GM23338 (cell line): Measurements from ENCODE around the gene TSPO2. TPM values are rescaled to one million over a fixed set of nuclear protein-coding genes. Genes with fewer than 3 reads are reported as not detected.

Source experiments
- ATAC-seq: fragments of 200-7000 bp; cut with Tn5 transposase; 3 replicates; pipeline ENCODE4 v1.9.1; 2020
- DNase-seq: peaks from one replicate; pipeline ENCODE4 v3.0.0-alpha.2; 2015; ENCODE audit warnings: low spot score
- H2AFZ ChIP-seq: fragments of 200-600 bp; sonication (generic); 2 replicates; pipeline ENCODE4 v1.8.0; 2016; ENCODE audit warnings: antibody characterized with exemption, mild to moderate bottlenecking, moderate library complexity
- H3F3A ChIP-seq: fragments of 200-600 bp; sonication (generic); replicated peaks from 2 replicates; pipeline ENCODE4 v1.8.0; 2017; ENCODE audit warnings: antibody characterized with exemption, mixed run types, low read depth
- H3K27ac ChIP-seq: fragments of 200-600 bp; sonication (generic); 2 replicates; pipeline ENCODE4 v1.6.1; 2016; ENCODE audit warnings: low read depth
- H3K27me3 ChIP-seq: fragments of 200-600 bp; sonication (generic); 2 replicates; pipeline ENCODE4 v1.8.0; 2016; ENCODE audit warnings: mild to moderate bottlenecking, mixed run types, moderate library complexity; ENCODE audit not compliant: insufficient read depth
- H3K36me3 ChIP-seq: fragments of 200-600 bp; sonication (generic); 2 replicates; pipeline ENCODE4 v1.8.0; 2016; ENCODE audit warnings: mild to moderate bottlenecking; ENCODE audit not compliant: insufficient read depth
- H3K4me1 ChIP-seq: fragments of 200-600 bp; sonication (generic); 2 replicates; pipeline ENCODE4 v1.8.0; 2016; ENCODE audit warnings: mild to moderate bottlenecking, moderate library complexity; ENCODE audit not compliant: insufficient read depth
- H3K4me2 ChIP-seq: fragments of 200-600 bp; sonication (generic); 2 replicates; pipeline ENCODE4 v1.7.1; 2017; ENCODE audit warnings: mixed run types
- H3K4me3 ChIP-seq: fragments of 200-600 bp; sonication (generic); 2 replicates; pipeline ENCODE4 v1.6.1; 2016; ENCODE audit warnings: mixed run types
- H3K79me2 ChIP-seq: fragments of 200-600 bp; sonication (generic); replicated peaks from 2 replicates; pipeline ENCODE4 v1.8.0; 2017; ENCODE audit warnings: mild to moderate bottlenecking; ENCODE audit not compliant: insufficient read depth
- H3K9me2 ChIP-seq: fragments of 200-600 bp; sonication (generic); 2 replicates; pipeline ENCODE4 v1.8.0; 2017; ENCODE audit not compliant: insufficient read depth
- H4K20me1 ChIP-seq: fragments of 200-600 bp; sonication (generic); replicated peaks from 2 replicates; pipeline ENCODE4 v1.8.0; 2017; ENCODE audit warnings: mild to moderate bottlenecking; ENCODE audit not compliant: insufficient read depth
- H3K27ac Mint-ChIP-seq: 2 replicates; pipeline ENCODE4 v1.8.0; 2020; ENCODE audit warnings: inconsistent platforms, mild to moderate bottlenecking, moderate library complexity, mixed read lengths
- H3K27me3 Mint-ChIP-seq: 3 replicates; pipeline ENCODE4 v1.8.0; 2022; ENCODE audit warnings: low read depth, mild to moderate bottlenecking, moderate library complexity, mixed read lengths, inconsistent platforms; ENCODE audit not compliant: insufficient read depth, poor library complexity
- H3K36me3 Mint-ChIP-seq: 3 replicates; pipeline ENCODE4 v1.8.0; 2021; ENCODE audit warnings: low read depth, mild to moderate bottlenecking, inconsistent platforms, moderate library complexity, mixed read lengths
- H3K4me1 Mint-ChIP-seq: 3 replicates; pipeline ENCODE4 v1.8.0; 2020; ENCODE audit warnings: mild to moderate bottlenecking, inconsistent platforms, mixed read lengths
- H3K4me3 Mint-ChIP-seq: 3 replicates; pipeline ENCODE4 v1.8.0; 2021; ENCODE audit warnings: moderate library complexity, mild to moderate bottlenecking, inconsistent platforms, mixed read lengths
- H3K9me3 Mint-ChIP-seq: 3 replicates; pipeline ENCODE4 v1.8.0; 2020; ENCODE audit warnings: moderate library complexity, mild to moderate bottlenecking, inconsistent platforms, mixed read lengths
- EZH2 ChIP-seq: fragments of 200-600 bp; sonication (generic); IDR thresholded peaks from one replicate; pipeline ENCODE4 v1.8.0; 2017; ENCODE audit warnings: antibody characterized with exemption, mild to moderate bottlenecking, low read depth; ENCODE audit not compliant: unreplicated experiment
- NANOG ChIP-seq: IDR thresholded peaks from 2 replicates; pipeline ENCODE4 v1.6.1; 2016; ENCODE audit warnings: antibody characterized with exemption, borderline replicate concordance
- POLR2AphosphoS5 ChIP-seq: IDR thresholded peaks from 2 replicates; pipeline ENCODE4 v1.6.1; 2016; ENCODE audit warnings: antibody characterized with exemption, low read depth
- STAT1 ChIP-seq: IDR thresholded peaks from one replicate; pipeline ENCODE4 v1.6.1; 2016; ENCODE audit warnings: antibody characterized with exemption; ENCODE audit not compliant: unreplicated experiment
- ZNF114 ChIP-seq: fragments of 250-450 bp; sonication (Bioruptor Pico); IDR thresholded peaks from 2 replicates; pipeline ENCODE4 v1.5.0; 2020; ENCODE audit warnings: mild to moderate bottlenecking, moderate library complexity
- ZNF331 ChIP-seq: fragments of 250-450 bp; sonication (Bioruptor Pico); IDR thresholded peaks from 2 replicates; pipeline ENCODE4 v1.5.0; 2020; ENCODE audit warnings: low read depth, mild to moderate bottlenecking, moderate library complexity
- polyA plus RNA-seq: library from polyadenylated mRNA; unstranded; fragments of >200 nt; fragmentation: Nextera tagmentation; extraction: Ambion mirVana; gene quantifications from 2 replicates; pipeline ENCODE4 v1.2.1, GENCODE V29; 2016
- total RNA-seq: library from RNA; depleted of rRNA; stranded (reverse); fragments of >200 nt; shearing (Covaris generic); gene quantifications from 2 replicates; pipeline ENCODE4 v1.2.3, GENCODE V29; 2014
- TF ChIP-seq, protein P1 (sequence below): IDR thresholded peaks from one replicate; pipeline ENCODE4 v1.6.1; 2018; ENCODE audit warnings: antibody characterized with exemption; ENCODE audit not compliant: unreplicated experiment
- TF ChIP-seq, protein P2 (sequence below), 2 experiments: fragments of 200-600 bp in 1 of 2; sonication (generic) in 1 of 2; conservative IDR thresholded peaks; 2 replicates each; pipeline versions ENCODE4 v1.5.1 to v1.6.1; 2016 to 2017; ENCODE audit warnings: antibody characterized with exemption in 2 of 2, low read depth in 2 of 2, mild to moderate bottlenecking in 2 of 2, moderate library complexity in 1 of 2
- TF ChIP-seq, protein P3 (sequence below): IDR thresholded peaks from 2 replicates; pipeline ENCODE4 v1.6.1; 2016; ENCODE audit warnings: antibody characterized with exemption

The TSPO2 gene
- total and polyA plus RNA-seq, 2 experiments from 2014 or later, result 0.31 TPM; not detected in 1

DNA sequence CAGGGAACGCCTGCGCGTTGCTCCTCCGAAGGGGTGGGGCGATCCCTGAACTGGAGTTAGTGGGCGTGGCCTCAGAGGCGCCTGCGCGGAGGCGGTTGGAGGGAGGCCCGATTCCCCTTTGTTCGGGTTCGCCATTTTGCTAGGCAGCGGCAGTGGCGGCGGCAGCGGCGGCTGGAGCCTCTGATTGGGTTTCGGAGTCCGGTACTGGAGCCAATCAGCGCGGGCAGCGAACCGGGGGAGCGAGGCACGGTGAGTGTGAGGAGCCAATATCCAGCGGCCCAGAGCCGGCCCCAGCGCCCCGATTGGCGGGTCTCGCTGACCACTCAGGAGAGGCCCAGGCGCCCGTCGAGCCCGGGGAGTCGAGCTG is 30.6 kb downstream of the TSPO2 start, which contains the start of gene NFYA:
Gene NFYA, plus strand, starts transcription at position 139 of the 367 bp plus-strand sequence. CDS start 6,116 bp downstream, outside the sequence.
- no peaks in the 10 kb centered on the region; the same call in 2 of the 3 replicates for H3K9me3 Mint-ChIP-seq
- TF ChIP-seq, protein P1, sequence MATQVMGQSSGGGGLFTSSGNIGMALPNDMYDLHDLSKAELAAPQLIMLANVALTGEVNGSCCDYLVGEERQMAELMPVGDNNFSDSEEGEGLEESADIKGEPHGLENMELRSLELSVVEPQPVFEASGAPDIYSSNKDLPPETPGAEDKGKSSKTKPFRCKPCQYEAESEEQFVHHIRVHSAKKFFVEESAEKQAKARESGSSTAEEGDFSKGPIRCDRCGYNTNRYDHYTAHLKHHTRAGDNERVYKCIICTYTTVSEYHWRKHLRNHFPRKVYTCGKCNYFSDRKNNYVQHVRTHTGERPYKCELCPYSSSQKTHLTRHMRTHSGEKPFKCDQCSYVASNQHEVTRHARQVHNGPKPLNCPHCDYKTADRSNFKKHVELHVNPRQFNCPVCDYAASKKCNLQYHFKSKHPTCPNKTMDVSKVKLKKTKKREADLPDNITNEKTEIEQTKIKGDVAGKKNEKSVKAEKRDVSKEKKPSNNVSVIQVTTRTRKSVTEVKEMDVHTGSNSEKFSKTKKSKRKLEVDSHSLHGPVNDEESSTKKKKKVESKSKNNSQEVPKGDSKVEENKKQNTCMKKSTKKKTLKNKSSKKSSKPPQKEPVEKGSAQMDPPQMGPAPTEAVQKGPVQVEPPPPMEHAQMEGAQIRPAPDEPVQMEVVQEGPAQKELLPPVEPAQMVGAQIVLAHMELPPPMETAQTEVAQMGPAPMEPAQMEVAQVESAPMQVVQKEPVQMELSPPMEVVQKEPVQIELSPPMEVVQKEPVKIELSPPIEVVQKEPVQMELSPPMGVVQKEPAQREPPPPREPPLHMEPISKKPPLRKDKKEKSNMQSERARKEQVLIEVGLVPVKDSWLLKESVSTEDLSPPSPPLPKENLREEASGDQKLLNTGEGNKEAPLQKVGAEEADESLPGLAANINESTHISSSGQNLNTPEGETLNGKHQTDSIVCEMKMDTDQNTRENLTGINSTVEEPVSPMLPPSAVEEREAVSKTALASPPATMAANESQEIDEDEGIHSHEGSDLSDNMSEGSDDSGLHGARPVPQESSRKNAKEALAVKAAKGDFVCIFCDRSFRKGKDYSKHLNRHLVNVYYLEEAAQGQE, result no peak
- TF ChIP-seq EZH2, result no peak
- TF ChIP-seq STAT1, result no peak
- TF ChIP-seq POLR2AphosphoS5, result peak; percentile 72
- TF ChIP-seq, protein P2, sequence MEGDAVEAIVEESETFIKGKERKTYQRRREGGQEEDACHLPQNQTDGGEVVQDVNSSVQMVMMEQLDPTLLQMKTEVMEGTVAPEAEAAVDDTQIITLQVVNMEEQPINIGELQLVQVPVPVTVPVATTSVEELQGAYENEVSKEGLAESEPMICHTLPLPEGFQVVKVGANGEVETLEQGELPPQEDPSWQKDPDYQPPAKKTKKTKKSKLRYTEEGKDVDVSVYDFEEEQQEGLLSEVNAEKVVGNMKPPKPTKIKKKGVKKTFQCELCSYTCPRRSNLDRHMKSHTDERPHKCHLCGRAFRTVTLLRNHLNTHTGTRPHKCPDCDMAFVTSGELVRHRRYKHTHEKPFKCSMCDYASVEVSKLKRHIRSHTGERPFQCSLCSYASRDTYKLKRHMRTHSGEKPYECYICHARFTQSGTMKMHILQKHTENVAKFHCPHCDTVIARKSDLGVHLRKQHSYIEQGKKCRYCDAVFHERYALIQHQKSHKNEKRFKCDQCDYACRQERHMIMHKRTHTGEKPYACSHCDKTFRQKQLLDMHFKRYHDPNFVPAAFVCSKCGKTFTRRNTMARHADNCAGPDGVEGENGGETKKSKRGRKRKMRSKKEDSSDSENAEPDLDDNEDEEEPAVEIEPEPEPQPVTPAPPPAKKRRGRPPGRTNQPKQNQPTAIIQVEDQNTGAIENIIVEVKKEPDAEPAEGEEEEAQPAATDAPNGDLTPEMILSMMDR (conservative IDR thresholded peaks at IDR 0.05; ENCODE audit: low read depth in 2 of 2), result no peak
- no peak for TF ChIP-seq ZNF114 (CRISPR knock-in tag)
- TF ChIP-seq, protein P3, sequence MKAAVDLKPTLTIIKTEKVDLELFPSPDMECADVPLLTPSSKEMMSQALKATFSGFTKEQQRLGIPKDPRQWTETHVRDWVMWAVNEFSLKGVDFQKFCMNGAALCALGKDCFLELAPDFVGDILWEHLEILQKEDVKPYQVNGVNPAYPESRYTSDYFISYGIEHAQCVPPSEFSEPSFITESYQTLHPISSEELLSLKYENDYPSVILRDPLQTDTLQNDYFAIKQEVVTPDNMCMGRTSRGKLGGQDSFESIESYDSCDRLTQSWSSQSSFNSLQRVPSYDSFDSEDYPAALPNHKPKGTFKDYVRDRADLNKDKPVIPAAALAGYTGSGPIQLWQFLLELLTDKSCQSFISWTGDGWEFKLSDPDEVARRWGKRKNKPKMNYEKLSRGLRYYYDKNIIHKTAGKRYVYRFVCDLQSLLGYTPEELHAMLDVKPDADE, result no peak
- TF ChIP-seq NANOG, result no peak
- TF ChIP-seq ZNF331, result no peak
- DNase-seq (peak; percentile 99), ATAC-seq (peak; percentile 82)
- peak within 1 kb of the TSS; percentile 39; the same call in 1 of the 2 replicates for H2AFZ ChIP-seq
- peak within 1 kb of the TSS; percentile 66 for H3K4me3 ChIP-seq
- H3K9me2 ChIP-seq, result no peaks in the 10 kb centered on the region
- H3K36me3 Mint-ChIP-seq, result peaks cover 15% of the 10 kb centered on the region; the same call in 2 of the 3 replicates
- peak within 1 kb of the TSS; percentile 92 for H3K4me3 Mint-ChIP-seq
- H3K27ac ChIP-seq, result peak within 1 kb of the TSS; percentile 99
- peak within 1 kb of the TSS; percentile 90 for H3K4me2 ChIP-seq
- H3K27ac Mint-ChIP-seq, result peak within 1 kb of the TSS; percentile 98
- H3K27me3 Mint-ChIP-seq, result peaks cover 11% of the 10 kb centered on the region
- H3F3A ChIP-seq, result peaks cover 2% of the 10 kb centered on the region; the same call in 1 of the 2 replicates
- no peaks in the 10 kb centered on the region for H3K27me3 ChIP-seq
- H3K4me1 ChIP-seq, result peaks cover 33% of the 10 kb centered on the region
- peaks cover under 1% of the 10 kb centered on the region; the same call in 1 of the 2 replicates for H3K36me3 ChIP-seq
- H3K4me1 Mint-ChIP-seq, result peaks cover 31% of the 10 kb centered on the region
- peaks cover 52% of the 10 kb centered on the region for H3K79me2 ChIP-seq
- H4K20me1 ChIP-seq, result peaks cover 14% of the 10 kb centered on the region; the same call in 1 of the 2 replicates
